Activated T-helper 2 cell treated with anti-CD3 and anti-CD28 coated beads, Interferon-gamma antibody, Interleukin-2, Interleukin-4, amounts not matched to agents 10 μg/mL and 5 μg/mL and 100 μg/mL, durations not matched to agents 14 hours and 24 hours and 36 hours (primary cell): ENCODE results near the gene INHBE. TPM values are rescaled to one million over a fixed set of nuclear protein-coding genes. Genes with fewer than 3 reads are reported as not detected.
"Not testable (repeated sequence)": the region's sequence is repeated elsewhere in the genome, so short reads cannot be mapped to it uniquely, and the experiment has no call there.

Experiments
- DNase-seq: peaks from one replicate; pipeline ENCODE4 v3.0.0; 2021; ENCODE audit warnings: low spot score
- H3K27ac Mint-ChIP-seq: one replicate; pipeline ENCODE4 v1.8.0; 2021; ENCODE audit warnings: mixed read lengths
- H3K27me3 Mint-ChIP-seq: one replicate; pipeline ENCODE4 v1.8.0; 2021; ENCODE audit warnings: low read depth, mixed read lengths
- H3K36me3 Mint-ChIP-seq: one replicate; pipeline ENCODE4 v1.8.0; 2021; ENCODE audit warnings: low read depth, mixed read lengths
- H3K4me1 Mint-ChIP-seq: one replicate; pipeline ENCODE4 v1.8.0; 2021; ENCODE audit warnings: low read depth, mixed read lengths
- H3K4me3 Mint-ChIP-seq: one replicate; pipeline ENCODE4 v1.8.0; 2021; ENCODE audit warnings: low read depth, mild to moderate bottlenecking, moderate library complexity, mixed read lengths
- H3K9me3 Mint-ChIP-seq: one replicate; pipeline ENCODE4 v1.8.0; 2021; ENCODE audit warnings: mixed read lengths
- intact Hi-C: fragments of 100-400 bp; cut with micrococcal nuclease; formaldehyde crosslinking; loops from one replicate; pipeline ENCODE4 v1.15.1; 2023
- total RNA-seq: library from RNA; stranded (reverse); gene quantifications from 2 replicates; pipeline ENCODE4 v1.2.3, GENCODE V29; 2022

The INHBE gene
- total RNA-seq, 1 donor from 2014 or later = 0.25 TPM

- DNase-seq, H3K4me1 Mint-ChIP-seq, H3K27ac Mint-ChIP-seq, intact Hi-C loops, H3K9me3 Mint-ChIP-seq, H3K4me3 Mint-ChIP-seq, H3K27me3 Mint-ChIP-seq: not testable (repeated sequence)
- peaks cover 68% of the 10 kb centered on the region for H3K36me3 Mint-ChIP-seq
These were observed 51.4 kb downstream of the INHBE start for GRCh38 chr12:57506541-57506940.

Other genes with a start within 250 kb of the INHBE start
- 0.82 and 0.90 TPM in 2 replicates for gene NXPH4, start 238.5 kb upstream of the INHBE start, total RNA-seq
- 295 and 307 TPM in 2 replicates for gene SHMT2, start 225.6 kb upstream of the INHBE start, total RNA-seq
- gene STAC3, start 204.1 kb upstream of the INHBE start, total RNA-seq = 5.6 and 6.1 TPM in 2 replicates
- gene R3HDM2, start 24.3 kb upstream of the INHBE start, total RNA-seq = 44.9 and 46.9 TPM in 2 replicates
- 0.14 TPM in 2 replicates for gene INHBC, start 20.5 kb upstream of the INHBE start, total RNA-seq
- 1.3 and 1.5 TPM in 2 replicates for gene GLI1, start 4.5 kb downstream of the INHBE start, total RNA-seq
- gene ARHGAP9, start 24.6 kb downstream of the INHBE start, total RNA-seq = 105 and 106 TPM in 2 replicates
- gene MARS1, start 32.8 kb downstream of the INHBE start, total RNA-seq = 249 and 257 TPM in 2 replicates
- 10.9 and 11.4 TPM in 2 replicates for gene DDIT3, start 65.2 kb downstream of the INHBE start, total RNA-seq
- gene MBD6, start 67.5 kb downstream of the INHBE start, total RNA-seq = 62.4 and 67.9 TPM in 2 replicates
- gene DCTN2, start 91.9 kb downstream of the INHBE start, total RNA-seq = 96.7 and 101 TPM in 2 replicates
- gene KIF5A, start 94.7 kb downstream of the INHBE start, total RNA-seq = 3.0 and 3.4 TPM in 2 replicates
- gene PIP4K2C, start 135.9 kb downstream of the INHBE start, total RNA-seq = 23.2 and 24.6 TPM in 2 replicates
- 17.7 and 21.7 TPM in 2 replicates for gene DTX3, start 149.5 kb downstream of the INHBE start, total RNA-seq
- 1.9 and 2.3 TPM in 2 replicates for gene ARHGEF25, start 156.1 kb downstream of the INHBE start, total RNA-seq
- gene B4GALNT1, start 177.9 kb downstream of the INHBE start, total RNA-seq = 10.8 and 11.3 TPM in 2 replicates
- 97.4 and 99.1 TPM in 2 replicates for gene OS9, start 238.8 kb downstream of the INHBE start, total RNA-seq